DND-41 (cell line): ENCODE results near the gene LARP1.
"Not testable (repeated sequence)": the region's sequence is repeated elsewhere in the genome, so short reads cannot be mapped to it uniquely, and the experiment has no call there.

Experiments
- ATAC-seq: fragments of 200-7000 bp; cut with Tn5 transposase; 3 replicates; pipeline ENCODE4 v1.9.1; 2021; ENCODE audit warnings: low read depth; ENCODE audit not compliant: insufficient read depth
- DNase-seq: peaks from one replicate; pipeline ENCODE4 v3.0.0-alpha.2; 2020
- H2AFZ ChIP-seq: 2 replicates; pipeline ENCODE4 v1.6.0; 2012; ENCODE audit warnings: low read depth, low read length
- H3K27ac ChIP-seq: 2 replicates; pipeline ENCODE4 v1.5.1; 2012; ENCODE audit warnings: low read length, inconsistent platforms
- H3K27me3 ChIP-seq: fragments of 200-600 bp; sonication (generic); 2 replicates; pipeline ENCODE4 v1.6.0; 2012; ENCODE audit warnings: low read length, mild to moderate bottlenecking, inconsistent platforms; ENCODE audit not compliant: insufficient read depth, poor library complexity
- H3K36me3 ChIP-seq: 2 replicates; pipeline ENCODE4 v1.5.1; 2012; ENCODE audit warnings: low read length, inconsistent platforms; ENCODE audit not compliant: insufficient read depth
- H3K4me1 ChIP-seq: 2 replicates; pipeline ENCODE4 v1.5.1; 2012; ENCODE audit warnings: mild to moderate bottlenecking, low read length; ENCODE audit not compliant: insufficient read depth
- H3K4me2 ChIP-seq: 2 replicates; pipeline ENCODE4 v1.6.0; 2012; ENCODE audit warnings: mild to moderate bottlenecking, moderate library complexity, low read length, inconsistent platforms; ENCODE audit not compliant: insufficient read depth
- H3K4me3 ChIP-seq, 2 experiments: fragments of 200-600 bp in 1 of 2; shearing (Covaris generic) in 1 of 2; 2 replicates each; pipeline ENCODE4 v1.5.1; 2012 to 2016; ENCODE audit warnings: inconsistent platforms in 2 of 2, low read length in 2 of 2, mild to moderate bottlenecking in 2 of 2, low read depth in 1 of 2, moderate library complexity in 1 of 2
- H3K79me2 ChIP-seq: 2 replicates; pipeline ENCODE4 v1.6.0; 2012; ENCODE audit warnings: low read length, inconsistent platforms; ENCODE audit not compliant: insufficient read depth
- H3K9ac ChIP-seq: 2 replicates; pipeline ENCODE4 v1.6.0; 2012; ENCODE audit warnings: low read depth, mild to moderate bottlenecking, inconsistent platforms, low read length, moderate library complexity
- H3K9me3 ChIP-seq: 2 replicates; pipeline ENCODE4 v1.5.1; 2012; ENCODE audit warnings: low read length, moderate library complexity, mild to moderate bottlenecking, inconsistent platforms; ENCODE audit not compliant: insufficient read depth, severe bottlenecking
- H4K20me1 ChIP-seq: 2 replicates; pipeline ENCODE4 v1.6.0; 2012; ENCODE audit warnings: low read length; ENCODE audit not compliant: insufficient read depth
- CTCF ChIP-seq: IDR thresholded peaks from 2 replicates; pipeline ENCODE4 v1.5.1; 2012; ENCODE audit warnings: borderline replicate concordance, low read length, moderate library complexity, mild to moderate bottlenecking; ENCODE audit not compliant: poor library complexity, severe bottlenecking; ENCODE audit errors: extremely low read depth
- EZH2 ChIP-seq: IDR thresholded peaks from 3 replicates; pipeline ENCODE4 v1.6.1; 2012; ENCODE audit warnings: borderline replicate concordance, low read depth, mild to moderate bottlenecking, moderate library complexity, low read length, inconsistent platforms; ENCODE audit not compliant: severe bottlenecking

Gene LARP1

GRCh38 chr5:154758977-154759376 lies 3.8 kb downstream of the LARP1 start:
- H4K20me1 ChIP-seq, result peaks cover 73% of the 10 kb centered on the region
- no peak overlapping the region for H3K27ac ChIP-seq
- peak overlapping the region; percentile 86 for H3K4me2 ChIP-seq
- peaks cover 50% of the 10 kb centered on the region for H3K36me3 ChIP-seq
- H3K4me1 ChIP-seq, result peaks cover 49% of the 10 kb centered on the region
- no peak overlapping the region for H2AFZ ChIP-seq
- DNase-seq (no peak), ATAC-seq (no peak)
- H3K9me3 ChIP-seq, result no peaks in the 10 kb centered on the region
- no peaks in the 10 kb centered on the region for H3K27me3 ChIP-seq
- TF ChIP-seq EZH2 (no peak), CTCF (no peak)
- peak overlapping the region in 1 of 2 experiments; percentile 52; a peak in 1 of 4 replicates for H3K4me3 ChIP-seq
- peaks cover 96% of the 10 kb centered on the region for H3K79me2 ChIP-seq
- H3K9ac ChIP-seq, result peak overlapping the region; percentile 29; the same call in 1 of the 2 replicates

- peak overlapping the region; percentile 86; the same call in 1 of the 2 replicates for H3K4me2 ChIP-seq
- not testable (repeated sequence) for H2AFZ ChIP-seq, H3K27ac ChIP-seq, ATAC-seq, H3K27me3 ChIP-seq, DNase-seq, H3K9me3 ChIP-seq
- peak overlapping the region in 1 of 2 experiments; percentile 52; a peak in 1 of 4 replicates for H3K4me3 ChIP-seq
- peaks cover 51% of the 10 kb centered on the region for H3K36me3 ChIP-seq
- peaks cover 44% of the 10 kb centered on the region for H3K4me1 ChIP-seq
- H4K20me1 ChIP-seq, result peaks cover 81% of the 10 kb centered on the region
- H3K9ac ChIP-seq, result peak overlapping the region; percentile 32; the same call in 1 of the 2 replicates
- H3K79me2 ChIP-seq, result peaks cover 97% of the 10 kb centered on the region
Measured at GRCh38 chr5:154759868-154760267, 4.7 kb downstream of the LARP1 start.

GRCh38 chr5:154761046-154761736 lies 6.0 kb downstream of the LARP1 start:
- peaks cover 99% of the 10 kb centered on the region for H3K79me2 ChIP-seq
- peaks cover 62% of the 10 kb centered on the region for H3K36me3 ChIP-seq
- H3K27ac ChIP-seq, result no peak overlapping the region
- no peak for ATAC-seq
- H3K4me3 ChIP-seq, result no peak overlapping the region
- no peaks in the 10 kb centered on the region for H3K9me3 ChIP-seq
- no peak overlapping the region for H2AFZ ChIP-seq
- H4K20me1 ChIP-seq, result peaks cover 93% of the 10 kb centered on the region
- TF ChIP-seq EZH2 (no peak), CTCF (no peak)
- no peaks in the 10 kb centered on the region for H3K27me3 ChIP-seq
- no peak overlapping the region for H3K9ac ChIP-seq
- H3K4me1 ChIP-seq, result peaks cover 53% of the 10 kb centered on the region
- no peak for DNase-seq
- H3K4me2 ChIP-seq, result peak overlapping the region; percentile 86

GRCh38 chr5:154762261-154762660 lies 7.1 kb downstream of the LARP1 start:
- Histone ChIP-seq H3K36me3 (peaks cover 63% of the 10 kb centered on the region), H4K20me1 (peaks cover 95% of the 10 kb centered on the region), H3K4me1 (peaks cover 55% of the 10 kb centered on the region), H3K27ac (no peak overlapping the region), H3K4me2 (peak overlapping the region; percentile 35; the same call in 1 of the 2 replicates), H3K79me2 (peaks cover 99% of the 10 kb centered on the region), H3K9ac (no peak overlapping the region), H3K9me3 (no peaks in the 10 kb centered on the region), H3K27me3 (no peaks in the 10 kb centered on the region), H2AFZ (no peak overlapping the region), H3K4me3 (no peak overlapping the region)
- ATAC-seq (no peak), DNase-seq (no peak)
- no peak for TF ChIP-seq EZH2
- TF ChIP-seq CTCF, result no peak
